K562 (cell line): Measurements from ENCODE around the gene MID1IP1. TPM values are rescaled to one million over a fixed set of nuclear protein-coding genes. Genes with fewer than 3 reads are reported as not detected.

Experiments used
- KDM5B ChIP-seq: fragments of 200-600 bp; sonication (generic); IDR thresholded peaks from 2 replicates; pipeline ENCODE4 v1.6.1; 2012; ENCODE audit warnings: low read depth, mild to moderate bottlenecking, moderate library complexity, low read length, control low read depth, inconsistent platforms; ENCODE audit not compliant: insufficient replicate concordance
- NR1H2 ChIP-seq: sonication (generic); formaldehyde crosslinking; IDR thresholded peaks from 2 replicates; pipeline ENCODE4 v1.4.0; 2020; ENCODE audit warnings: mild to moderate bottlenecking, missing genetic modification reagents
- NUFIP1 ChIP-seq: fragments of 450-650 bp; IDR thresholded peaks from 2 replicates; pipeline ENCODE4 v1.6.1; 2018; ENCODE audit not compliant: partially characterized antibody
- POLR2B ChIP-seq: fragments of 450-650 bp; IDR thresholded peaks from 2 replicates; pipeline ENCODE4 v1.6.1; 2018; ENCODE audit warnings: low read depth; ENCODE audit not compliant: partially characterized antibody
- SAP30 ChIP-seq: fragments of 200-600 bp; sonication (generic); IDR thresholded peaks from 2 replicates; pipeline ENCODE4 v1.6.1; 2012; ENCODE audit warnings: borderline replicate concordance, low read depth, mild to moderate bottlenecking, moderate library complexity, low read length, control low read depth, inconsistent platforms; ENCODE audit not compliant: insufficient read depth, poor library complexity, severe bottlenecking
- ZNF589 ChIP-seq: fragments of 200-800 bp; sonication (Bioruptor generic); IDR thresholded peaks from 2 replicates; pipeline ENCODE4 v1.6.1; 2016; ENCODE audit warnings: low read depth, missing genetic modification characterization, missing compliant biosample characterization
- ZNF785 ChIP-seq: fragments of 250-450 bp; sonication (Bioruptor Pico); IDR thresholded peaks from 2 replicates; pipeline ENCODE4 v1.4.0; 2020; ENCODE audit warnings: mild to moderate bottlenecking
- polyA plus RNA-seq, 8 experiments: library from polyadenylated mRNA; depleted of rRNA in 4 of 8; stranded (reverse) in 5 of 8; unstranded in 3 of 8; fragments of >200 nt; fragmentation: Nextera tagmentation in 2 of 8; fragmentation: Illumina TruSeq in 1 of 8; extraction: Ambion mirVana in 2 of 8; extraction: Trizol in 1 of 8; gene quantifications; 2 replicates each; pipeline versions ENCODE4 v1.2.1 to v1.2.3, GENCODE V29; 2011 to 2014; ENCODE audit warnings: inconsistent platforms in 1 of 8, missing spikeins in 1 of 8
- total RNA-seq, 7 experiments: library from RNA; depleted of rRNA in 6 of 7; stranded (reverse); fragments of >200 nt in 6 of 7; fragmentation: Illumina TruSeq in 2 of 7; extraction: Trizol in 2 of 7; gene quantifications; 2 replicates each; pipeline versions ENCODE4 v1.2.1 to v1.2.3, GENCODE V29; 2011 to 2021; ENCODE audit warnings: low replicate concordance in 1 of 7
- TF ChIP-seq, protein P1 (sequence below): fragments of 250-450 bp; sonication (Bioruptor Pico); IDR thresholded peaks from 2 replicates; pipeline ENCODE4 v1.5.0; 2020; ENCODE audit warnings: mild to moderate bottlenecking, borderline replicate concordance
- TF ChIP-seq, protein P2 (sequence below): sonication (generic); formaldehyde crosslinking; IDR thresholded peaks from 2 replicates; pipeline ENCODE4 v1.8.0; 2022; ENCODE audit warnings: mild to moderate bottlenecking, missing genetic modification reagents
- TF ChIP-seq, protein P3 (sequence below): fragments of 250-450 bp; sonication (Bioruptor Pico); IDR thresholded peaks from 2 replicates; pipeline ENCODE4 v1.5.0; 2022; ENCODE audit warnings: mild to moderate bottlenecking

The MID1IP1 gene
- total and polyA plus RNA-seq, 9 of the 15 experiments (the other 6 are each of a cell fraction or from before 2014, with no cell fraction given): 0.51 to 102 (median 27.5) TPM

DNA sequence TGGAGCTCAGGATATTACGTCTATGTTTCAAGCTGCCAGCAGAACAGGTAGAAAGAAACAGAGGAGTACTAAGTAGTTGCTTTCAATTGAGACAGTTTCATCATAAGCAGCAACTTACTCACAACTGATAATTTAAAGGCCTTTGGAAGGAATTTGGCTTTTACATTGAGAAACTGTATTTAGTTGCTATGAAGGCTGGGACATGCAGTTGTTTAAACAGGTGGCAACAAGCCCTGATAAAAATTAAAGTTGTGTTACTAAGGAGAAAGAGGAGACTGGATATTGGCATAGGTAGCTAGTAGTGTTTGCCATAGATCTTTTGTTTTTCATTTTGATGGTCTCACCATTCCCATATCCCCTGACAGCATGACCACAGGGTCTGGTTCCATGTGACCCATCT lies 18.4 kb downstream of the MID1IP1 start (continued):
- TF ChIP-seq SAP30 (no peak), ZNF785 (CRISPR knock-in tag) (no peak), ZNF589 (CRISPR knock-in tag) (no peak), KDM5B (no peak), POLR2B (no peak), NUFIP1 (no peak), NR1H2 (CRISPR knock-in tag) (no peak)
- TF ChIP-seq, protein P1, sequence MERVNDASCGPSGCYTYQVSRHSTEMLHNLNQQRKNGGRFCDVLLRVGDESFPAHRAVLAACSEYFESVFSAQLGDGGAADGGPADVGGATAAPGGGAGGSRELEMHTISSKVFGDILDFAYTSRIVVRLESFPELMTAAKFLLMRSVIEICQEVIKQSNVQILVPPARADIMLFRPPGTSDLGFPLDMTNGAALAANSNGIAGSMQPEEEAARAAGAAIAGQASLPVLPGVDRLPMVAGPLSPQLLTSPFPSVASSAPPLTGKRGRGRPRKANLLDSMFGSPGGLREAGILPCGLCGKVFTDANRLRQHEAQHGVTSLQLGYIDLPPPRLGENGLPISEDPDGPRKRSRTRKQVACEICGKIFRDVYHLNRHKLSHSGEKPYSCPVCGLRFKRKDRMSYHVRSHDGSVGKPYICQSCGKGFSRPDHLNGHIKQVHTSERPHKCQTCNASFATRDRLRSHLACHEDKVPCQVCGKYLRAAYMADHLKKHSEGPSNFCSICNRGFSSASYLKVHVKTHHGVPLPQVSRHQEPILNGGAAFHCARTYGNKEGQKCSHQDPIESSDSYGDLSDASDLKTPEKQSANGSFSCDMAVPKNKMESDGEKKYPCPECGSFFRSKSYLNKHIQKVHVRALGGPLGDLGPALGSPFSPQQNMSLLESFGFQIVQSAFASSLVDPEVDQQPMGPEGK (CRISPR knock-in tag): no peak
- TF ChIP-seq, protein P2, sequence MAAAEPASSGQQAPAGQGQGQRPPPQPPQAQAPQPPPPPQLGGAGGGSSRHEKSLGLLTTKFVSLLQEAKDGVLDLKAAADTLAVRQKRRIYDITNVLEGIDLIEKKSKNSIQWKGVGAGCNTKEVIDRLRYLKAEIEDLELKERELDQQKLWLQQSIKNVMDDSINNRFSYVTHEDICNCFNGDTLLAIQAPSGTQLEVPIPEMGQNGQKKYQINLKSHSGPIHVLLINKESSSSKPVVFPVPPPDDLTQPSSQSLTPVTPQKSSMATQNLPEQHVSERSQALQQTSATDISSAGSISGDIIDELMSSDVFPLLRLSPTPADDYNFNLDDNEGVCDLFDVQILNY (CRISPR knock-in tag): no peak
- TF ChIP-seq, protein P3, sequence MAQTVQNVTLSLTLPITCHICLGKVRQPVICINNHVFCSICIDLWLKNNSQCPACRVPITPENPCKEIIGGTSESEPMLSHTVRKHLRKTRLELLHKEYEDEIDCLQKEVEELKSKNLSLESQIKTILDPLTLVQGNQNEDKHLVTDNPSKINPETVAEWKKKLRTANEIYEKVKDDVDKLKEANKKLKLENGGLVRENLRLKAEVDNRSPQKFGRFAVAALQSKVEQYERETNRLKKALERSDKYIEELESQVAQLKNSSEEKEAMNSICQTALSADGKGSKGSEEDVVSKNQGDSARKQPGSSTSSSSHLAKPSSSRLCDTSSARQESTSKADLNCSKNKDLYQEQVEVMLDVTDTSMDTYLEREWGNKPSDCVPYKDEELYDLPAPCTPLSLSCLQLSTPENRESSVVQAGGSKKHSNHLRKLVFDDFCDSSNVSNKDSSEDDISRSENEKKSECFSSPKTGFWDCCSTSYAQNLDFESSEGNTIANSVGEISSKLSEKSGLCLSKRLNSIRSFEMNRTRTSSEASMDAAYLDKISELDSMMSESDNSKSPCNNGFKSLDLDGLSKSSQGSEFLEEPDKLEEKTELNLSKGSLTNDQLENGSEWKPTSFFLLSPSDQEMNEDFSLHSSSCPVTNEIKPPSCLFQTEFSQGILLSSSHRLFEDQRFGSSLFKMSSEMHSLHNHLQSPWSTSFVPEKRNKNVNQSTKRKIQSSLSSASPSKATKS (CRISPR knock-in tag): no peak
